GM20000 (cell line): ENCODE measurements around the gene CGN.

Experiments
- DNase-seq: peaks from one replicate; pipeline ENCODE4 v3.0.0; 2012; ENCODE audit warnings: low spot score
- CTCF ChIP-seq: IDR thresholded peaks from 2 replicates; pipeline ENCODE4 v1.5.1; 2012; ENCODE audit warnings: mild to moderate bottlenecking, control low read depth; ENCODE audit errors: extremely low read depth, missing control alignments

CGN gene

GRCh38 chr1:151491641-151492040, 19.5 kb upstream of the CGN start:
- TF ChIP-seq CTCF, result no peak
- no peak for DNase-seq

DNA sequence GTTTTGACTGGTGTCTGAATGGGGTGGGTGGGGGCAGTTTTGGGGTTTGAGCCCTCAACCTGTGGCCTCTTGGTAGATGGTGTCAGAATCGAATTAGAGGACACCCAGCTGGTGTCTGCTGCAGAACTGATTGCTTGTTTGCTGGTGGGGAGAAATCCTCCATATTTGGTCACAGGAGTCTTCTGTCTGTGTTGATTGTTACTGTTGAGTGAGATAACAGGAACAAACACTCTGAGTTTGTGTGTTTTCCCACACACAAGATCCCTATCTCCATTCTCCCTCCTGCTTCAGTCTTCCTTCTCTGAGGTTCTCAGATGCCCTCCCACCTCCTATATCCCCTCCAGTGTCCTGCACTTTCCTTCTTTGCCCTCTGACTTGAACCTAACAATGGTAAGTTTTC, 19.1 kb upstream of the CGN start:
- TF ChIP-seq CTCF, result no peak
- DNase-seq, result no peak

DNA sequence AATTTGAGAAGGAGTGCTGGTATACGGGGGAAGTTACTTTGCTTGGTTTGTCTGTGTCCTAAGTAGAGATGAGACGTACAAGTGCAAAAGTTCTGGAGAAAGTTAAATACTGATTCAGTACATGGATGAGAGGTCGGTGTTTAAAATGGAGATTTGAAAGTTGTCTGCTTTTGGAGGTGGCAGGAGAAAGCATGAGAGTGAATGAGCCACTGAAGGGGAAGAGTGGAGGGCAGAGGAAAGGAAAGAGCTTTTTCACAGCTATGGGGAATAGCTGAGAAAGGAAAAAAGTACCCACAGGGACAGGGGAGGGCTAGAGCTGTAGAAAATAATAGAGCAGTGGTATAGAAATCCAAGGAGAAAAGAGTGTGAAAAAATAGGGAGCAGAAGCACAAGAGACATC, 18.1 kb upstream of the CGN start:
- no peak for DNase-seq
- no peak for TF ChIP-seq CTCF

DNA sequence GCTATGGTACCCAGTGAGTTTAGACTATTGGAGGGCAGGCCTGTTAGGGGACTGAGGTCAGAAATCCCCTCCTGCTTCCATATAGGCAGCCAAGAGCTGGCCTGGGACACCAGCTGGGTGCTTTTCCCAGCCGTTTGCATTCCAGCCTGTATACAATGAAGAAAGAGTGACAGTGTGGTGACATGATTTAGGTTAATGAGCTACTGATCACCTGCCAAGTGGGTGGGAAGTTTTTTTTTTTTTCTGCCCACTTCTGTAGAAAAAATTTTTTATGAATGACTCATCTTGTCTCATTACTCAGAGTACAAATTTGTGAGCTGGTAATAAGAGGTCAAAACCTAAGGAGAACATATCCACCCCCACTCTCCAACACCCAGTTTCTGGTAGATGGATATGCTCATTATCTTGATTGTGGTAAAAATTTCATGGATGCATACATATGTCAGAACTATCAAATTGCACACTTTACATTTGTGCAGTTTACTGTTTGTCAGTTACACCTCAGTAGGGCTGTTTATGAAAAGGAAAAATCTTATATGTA, 16.4 kb upstream of the CGN start:
- TF ChIP-seq CTCF, result no peak
- DNase-seq, result no peak

GRCh38 chr1:151495316-151495715, 15.9 kb upstream of the CGN start:
- no peak for DNase-seq
- no peak for TF ChIP-seq CTCF

- no peak for TF ChIP-seq CTCF
- no peak for DNase-seq
Measured at GRCh38 chr1:151499365-151499764, 11.8 kb upstream of the CGN start.

DNA sequence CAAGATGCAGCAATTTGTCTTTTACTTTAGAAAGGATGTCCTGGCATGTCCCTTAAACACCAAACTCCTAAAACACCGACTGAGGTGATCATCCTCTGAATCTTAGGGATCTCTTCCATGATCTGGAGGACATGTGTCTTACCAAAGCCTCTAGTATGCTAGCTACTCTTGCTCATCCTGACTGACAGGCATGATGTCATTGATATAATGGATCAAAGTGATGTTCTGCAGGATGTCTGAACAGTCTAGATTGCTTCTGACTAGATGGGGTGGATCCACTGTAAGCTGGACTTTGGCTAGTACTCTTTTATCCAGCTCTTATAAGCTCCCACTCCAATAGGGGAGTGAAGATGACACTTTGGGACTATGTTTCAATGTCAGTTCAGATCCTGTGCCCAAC, 11.3 kb upstream of the CGN start:
- TF ChIP-seq CTCF, result no peak
- no peak for DNase-seq
